Measurements from ENCODE around the gene ANTKMT.

DNA sequence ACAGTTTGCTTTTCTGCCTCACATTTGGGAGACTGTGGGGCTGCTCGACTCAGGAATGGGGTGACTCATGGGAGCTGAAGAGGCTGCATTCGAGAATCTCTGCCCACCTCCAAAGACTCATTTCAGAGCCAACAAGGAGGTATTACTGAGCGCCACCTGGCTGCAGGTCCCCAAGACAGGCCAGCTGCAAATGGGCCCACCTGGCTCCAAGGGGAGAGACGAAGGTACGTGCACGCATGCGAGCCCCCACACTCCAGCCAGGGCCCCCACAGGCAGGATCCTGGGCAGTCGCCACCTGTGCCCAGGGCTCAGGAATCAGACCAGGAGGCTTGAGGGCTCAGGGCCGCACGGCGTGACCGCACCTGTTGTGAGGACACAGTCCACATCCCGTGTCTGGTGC lies 12.0 kb downstream of the ANTKMT start:
- TF ChIP-seq POLR2A (IDR thresholded peaks at IDR 0.05) = no peak
- TF ChIP-seq, protein P1, sequence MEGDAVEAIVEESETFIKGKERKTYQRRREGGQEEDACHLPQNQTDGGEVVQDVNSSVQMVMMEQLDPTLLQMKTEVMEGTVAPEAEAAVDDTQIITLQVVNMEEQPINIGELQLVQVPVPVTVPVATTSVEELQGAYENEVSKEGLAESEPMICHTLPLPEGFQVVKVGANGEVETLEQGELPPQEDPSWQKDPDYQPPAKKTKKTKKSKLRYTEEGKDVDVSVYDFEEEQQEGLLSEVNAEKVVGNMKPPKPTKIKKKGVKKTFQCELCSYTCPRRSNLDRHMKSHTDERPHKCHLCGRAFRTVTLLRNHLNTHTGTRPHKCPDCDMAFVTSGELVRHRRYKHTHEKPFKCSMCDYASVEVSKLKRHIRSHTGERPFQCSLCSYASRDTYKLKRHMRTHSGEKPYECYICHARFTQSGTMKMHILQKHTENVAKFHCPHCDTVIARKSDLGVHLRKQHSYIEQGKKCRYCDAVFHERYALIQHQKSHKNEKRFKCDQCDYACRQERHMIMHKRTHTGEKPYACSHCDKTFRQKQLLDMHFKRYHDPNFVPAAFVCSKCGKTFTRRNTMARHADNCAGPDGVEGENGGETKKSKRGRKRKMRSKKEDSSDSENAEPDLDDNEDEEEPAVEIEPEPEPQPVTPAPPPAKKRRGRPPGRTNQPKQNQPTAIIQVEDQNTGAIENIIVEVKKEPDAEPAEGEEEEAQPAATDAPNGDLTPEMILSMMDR (IDR thresholded peaks at IDR 0.05) = no peak
- no peak for TF ChIP-seq POLR2AphosphoS5 (IDR thresholded peaks at IDR 0.05)
- TF ChIP-seq EP300 (IDR thresholded peaks at IDR 0.05) = no peak

Measured in gastroesophageal sphincter (tissue), 3 donors.